ENCODE measurements around the gene NAMPT. TPM values are rescaled to one million over a fixed set of nuclear protein-coding genes. Genes with fewer than 3 reads are reported as not detected.
A peak's percentile ranks its signal among the peaks of the same experiment; 100 is the strongest.

NAMPT gene
- total RNA-seq, 1 experiment from 2014 or later: 80.8 TPM

DNA sequence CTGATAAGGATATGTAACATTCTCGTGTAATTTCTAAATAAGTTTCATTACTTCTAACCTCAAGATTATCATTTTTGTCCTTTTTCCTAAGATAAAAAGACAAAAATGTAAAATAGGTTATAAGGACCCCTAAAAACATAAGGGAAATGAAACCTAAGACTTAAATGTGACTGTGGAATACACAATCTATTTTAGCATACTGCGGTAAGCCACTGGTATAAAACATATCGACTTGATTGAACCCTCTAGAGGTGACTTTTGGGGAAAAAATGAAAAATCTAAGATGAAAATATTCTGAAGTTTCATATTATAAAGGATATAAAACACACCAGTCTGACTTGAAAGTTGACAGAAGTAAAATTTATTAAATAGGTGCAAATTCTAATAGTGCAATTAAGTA, 1.9 kb downstream of the NAMPT start:
- Histone ChIP-seq H3K27me3 (ENCODE audit: control insufficient read depth, insufficient read depth, low read length) (no peaks in the 10 kb centered on the region), H3K27ac (ENCODE audit: low read length) (peak overlapping the region; percentile 93; the same call in 1 of the 2 replicates), H3K4me3 (ENCODE audit: low read depth in 2 of 2, low read length in 2 of 2) (peak overlapping the region; percentile 90 to 93; a peak in 3 of 4 replicates), H3K36me3 (ENCODE audit: control insufficient read depth, insufficient read depth, low read length) (peaks cover 4% of the 10 kb centered on the region), H3K4me1 (ENCODE audit: control insufficient read depth, insufficient read depth, low read length) (peaks cover 17% of the 10 kb centered on the region), H3K9me3 (ENCODE audit: control insufficient read depth, insufficient read depth, low read depth, low read length) (no peaks in the 10 kb centered on the region)
- intact Hi-C loops (cut with micrococcal nuclease; ENCODE audit: unreplicated experiment): loop anchor here (5.0 kb wide), 1 partner anchor 106 kb away; no protein-coding TSS in a partner anchor
- ATAC-seq: no peak
- no peak for DNase-seq (ENCODE audit: low read depth, low spot score)
- no TSS peak for BruUV-seq (replicated peaks)
- TF ChIP-seq, protein P1, sequence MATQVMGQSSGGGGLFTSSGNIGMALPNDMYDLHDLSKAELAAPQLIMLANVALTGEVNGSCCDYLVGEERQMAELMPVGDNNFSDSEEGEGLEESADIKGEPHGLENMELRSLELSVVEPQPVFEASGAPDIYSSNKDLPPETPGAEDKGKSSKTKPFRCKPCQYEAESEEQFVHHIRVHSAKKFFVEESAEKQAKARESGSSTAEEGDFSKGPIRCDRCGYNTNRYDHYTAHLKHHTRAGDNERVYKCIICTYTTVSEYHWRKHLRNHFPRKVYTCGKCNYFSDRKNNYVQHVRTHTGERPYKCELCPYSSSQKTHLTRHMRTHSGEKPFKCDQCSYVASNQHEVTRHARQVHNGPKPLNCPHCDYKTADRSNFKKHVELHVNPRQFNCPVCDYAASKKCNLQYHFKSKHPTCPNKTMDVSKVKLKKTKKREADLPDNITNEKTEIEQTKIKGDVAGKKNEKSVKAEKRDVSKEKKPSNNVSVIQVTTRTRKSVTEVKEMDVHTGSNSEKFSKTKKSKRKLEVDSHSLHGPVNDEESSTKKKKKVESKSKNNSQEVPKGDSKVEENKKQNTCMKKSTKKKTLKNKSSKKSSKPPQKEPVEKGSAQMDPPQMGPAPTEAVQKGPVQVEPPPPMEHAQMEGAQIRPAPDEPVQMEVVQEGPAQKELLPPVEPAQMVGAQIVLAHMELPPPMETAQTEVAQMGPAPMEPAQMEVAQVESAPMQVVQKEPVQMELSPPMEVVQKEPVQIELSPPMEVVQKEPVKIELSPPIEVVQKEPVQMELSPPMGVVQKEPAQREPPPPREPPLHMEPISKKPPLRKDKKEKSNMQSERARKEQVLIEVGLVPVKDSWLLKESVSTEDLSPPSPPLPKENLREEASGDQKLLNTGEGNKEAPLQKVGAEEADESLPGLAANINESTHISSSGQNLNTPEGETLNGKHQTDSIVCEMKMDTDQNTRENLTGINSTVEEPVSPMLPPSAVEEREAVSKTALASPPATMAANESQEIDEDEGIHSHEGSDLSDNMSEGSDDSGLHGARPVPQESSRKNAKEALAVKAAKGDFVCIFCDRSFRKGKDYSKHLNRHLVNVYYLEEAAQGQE (IDR thresholded peaks at IDR 0.05; ENCODE audit: insufficient read depth in 1 of 2, low read depth in 2 of 2, low read length in 1 of 2): no peak
- in situ Hi-C loops (cut with HindIII; ENCODE audit: low pct_unique_long_range_greater_than_20kb, low sequenced_read_pairs): no loop called here
- CTCF ChIA-PET: no interaction called here
- POLR2A ChIA-PET: no interaction called here

DNA sequence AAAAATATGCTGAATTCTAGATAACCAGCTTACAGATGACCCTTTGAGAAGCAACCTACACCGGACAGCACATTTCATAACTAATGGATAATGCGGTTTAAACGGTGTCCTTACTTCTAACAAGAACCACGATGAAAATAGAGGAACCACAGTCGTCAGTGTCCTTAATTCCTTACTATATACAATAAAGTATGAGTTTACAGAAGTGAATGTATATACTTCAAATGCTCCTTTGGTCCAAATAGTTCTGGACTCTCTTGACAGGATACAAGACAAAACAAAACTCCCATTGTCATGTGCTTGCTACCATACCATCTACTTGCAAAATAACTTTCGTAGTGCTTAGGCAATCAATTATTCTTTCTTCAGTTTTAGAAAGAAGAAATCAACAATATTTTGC, 2.4 kb downstream of the NAMPT start:
- CTCF ChIA-PET: no interaction called here
- in situ Hi-C loops (cut with HindIII; ENCODE audit: low pct_unique_long_range_greater_than_20kb, low sequenced_read_pairs): no loop called here
- POLR2A ChIA-PET: no interaction called here
- intact Hi-C loops (cut with micrococcal nuclease; ENCODE audit: unreplicated experiment): loop anchor here (5.0 kb wide), 1 partner anchor 105 kb away; no protein-coding TSS in a partner anchor
- peaks cover 17% of the 10 kb centered on the region for H3K4me1 ChIP-seq (ENCODE audit: control insufficient read depth, insufficient read depth, low read length)
- DNase-seq (ENCODE audit: low read depth, low spot score) (no peak), ATAC-seq (no peak)
- no TSS peak for BruUV-seq (replicated peaks)
- TF ChIP-seq, protein P1 (IDR thresholded peaks at IDR 0.05; ENCODE audit: insufficient read depth in 1 of 2, low read depth in 2 of 2, low read length in 1 of 2): no peak
- TF ChIP-seq POLR2AphosphoS5 (IDR thresholded peaks at IDR 0.05; ENCODE audit: low read depth, low read length) (no peak), TCF7L2 (IDR thresholded peaks at IDR 0.05; ENCODE audit: low read depth, low read length) (no peak), SIN3A (IDR thresholded peaks at IDR 0.05; ENCODE audit: borderline replicate concordance, insufficient read depth, low read depth, low read length) (no peak)
- TF ChIP-seq, protein P2, sequence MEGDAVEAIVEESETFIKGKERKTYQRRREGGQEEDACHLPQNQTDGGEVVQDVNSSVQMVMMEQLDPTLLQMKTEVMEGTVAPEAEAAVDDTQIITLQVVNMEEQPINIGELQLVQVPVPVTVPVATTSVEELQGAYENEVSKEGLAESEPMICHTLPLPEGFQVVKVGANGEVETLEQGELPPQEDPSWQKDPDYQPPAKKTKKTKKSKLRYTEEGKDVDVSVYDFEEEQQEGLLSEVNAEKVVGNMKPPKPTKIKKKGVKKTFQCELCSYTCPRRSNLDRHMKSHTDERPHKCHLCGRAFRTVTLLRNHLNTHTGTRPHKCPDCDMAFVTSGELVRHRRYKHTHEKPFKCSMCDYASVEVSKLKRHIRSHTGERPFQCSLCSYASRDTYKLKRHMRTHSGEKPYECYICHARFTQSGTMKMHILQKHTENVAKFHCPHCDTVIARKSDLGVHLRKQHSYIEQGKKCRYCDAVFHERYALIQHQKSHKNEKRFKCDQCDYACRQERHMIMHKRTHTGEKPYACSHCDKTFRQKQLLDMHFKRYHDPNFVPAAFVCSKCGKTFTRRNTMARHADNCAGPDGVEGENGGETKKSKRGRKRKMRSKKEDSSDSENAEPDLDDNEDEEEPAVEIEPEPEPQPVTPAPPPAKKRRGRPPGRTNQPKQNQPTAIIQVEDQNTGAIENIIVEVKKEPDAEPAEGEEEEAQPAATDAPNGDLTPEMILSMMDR (IDR thresholded peaks at IDR 0.05): no peak
- H3K27ac ChIP-seq (ENCODE audit: low read length): peak overlapping the region; percentile 73; the same call in 1 of the 2 replicates
- H3K9me3 ChIP-seq (ENCODE audit: control insufficient read depth, insufficient read depth, low read depth, low read length): no peaks in the 10 kb centered on the region
- peak overlapping the region; percentile 90 to 93 for H3K4me3 ChIP-seq (ENCODE audit: low read depth in 2 of 2, low read length in 2 of 2)
- no peaks in the 10 kb centered on the region for H3K27me3 ChIP-seq (ENCODE audit: control insufficient read depth, insufficient read depth, low read length)
- H3K36me3 ChIP-seq (ENCODE audit: control insufficient read depth, insufficient read depth, low read length): peaks cover 4% of the 10 kb centered on the region
